IMR-90 (cell line): ENCODE results near the gene ZNF780A.

Experiments
- CHD1 ChIP-seq: IDR thresholded peaks from 2 replicates; pipeline ENCODE4 v1.6.1; 2012; ENCODE audit warnings: low read depth, low read length, improper control_type of control experiment
- CTCF ChIP-seq: conservative IDR thresholded peaks from 2 replicates; pipeline ENCODE4 v1.5.1; 2012; ENCODE audit warnings: mild to moderate bottlenecking, low read depth, low read length, improper control_type of control experiment
- FOS ChIP-seq: fragments of 150-350 bp; IDR thresholded peaks from 2 replicates; pipeline ENCODE4 v1.6.1; 2016; ENCODE audit warnings: low read depth, low read length
- MAFK ChIP-seq: IDR thresholded peaks from 2 replicates; pipeline ENCODE4 v1.6.1; 2012; ENCODE audit warnings: low read depth, low read length, improper control_type of control experiment
- POLR2A ChIP-seq: IDR thresholded peaks from 2 replicates; pipeline ENCODE4 v1.6.1; 2012; ENCODE audit warnings: mild to moderate bottlenecking, low read depth, low read length

GRCh38 chr19:40133491-40133890 lies 42.7 kb upstream of the ZNF780A start:
- TF ChIP-seq MAFK (no peak), CTCF (no peak), POLR2A (no peak), CHD1 (no peak), FOS (no peak)
